GM12865 (cell line): ENCODE results near the gene HRH2.

ENCODE experiments used
- DNase-seq: peaks from one replicate; pipeline ENCODE4 v3.0.0; 2010; ENCODE audit warnings: low read depth
- H3K4me3 ChIP-seq: 2 replicates; pipeline ENCODE4 v1.5.1; 2011; ENCODE audit warnings: mild to moderate bottlenecking, low read depth, low read length, control low read depth
- CTCF ChIP-seq: IDR thresholded peaks from 2 replicates; pipeline ENCODE4 v1.5.1; 2011; ENCODE audit warnings: low read length, control low read depth, low read depth, inconsistent platforms; ENCODE audit not compliant: insufficient read depth; ENCODE audit errors: missing control alignments

HRH2 gene

GRCh38 chr5:175729829-175730277 lies 72.0 kb downstream of the HRH2 start:
- TF ChIP-seq CTCF: peak; percentile 94
- H3K4me3 ChIP-seq: no peak overlapping the region
- peak; percentile 87 for DNase-seq

- no peak for DNase-seq
- no peak overlapping the region for H3K4me3 ChIP-seq
Observed at GRCh38 chr5:175731172-175731571, 73.3 kb downstream of the HRH2 start.

GRCh38 chr5:175731756-175732465 lies 74.0 kb downstream of the HRH2 start:
- no peak overlapping the region for H3K4me3 ChIP-seq
- no peak for TF ChIP-seq CTCF
- DNase-seq: no peak

More at GRCh38 chr5:175731172-175731571, 73.3 kb downstream of the HRH2 start:
- no peak for TF ChIP-seq CTCF

GRCh38 chr5:175733017-175733416 lies 75.1 kb downstream of the HRH2 start:
- TF ChIP-seq CTCF: no peak

GRCh38 chr5:175734016-175734415 lies 76.1 kb downstream of the HRH2 start:
- DNase-seq: no peak
- no peak for TF ChIP-seq CTCF
- H3K4me3 ChIP-seq: no peak overlapping the region

More at GRCh38 chr5:175733017-175733416, 75.1 kb downstream of the HRH2 start:
- H3K4me3 ChIP-seq: no peak overlapping the region
- no peak for DNase-seq

- no peak for TF ChIP-seq CTCF
- DNase-seq: no peak
- H3K4me3 ChIP-seq: no peak overlapping the region
Observed at GRCh38 chr5:175734501-175734900, 76.6 kb downstream of the HRH2 start.

GRCh38 chr5:175735701-175736100 lies 77.8 kb downstream of the HRH2 start:
- DNase-seq: no peak
- H3K4me3 ChIP-seq: no peak overlapping the region
- TF ChIP-seq CTCF: no peak
